ENCODE results near the gene ACD. TPM values are rescaled to one million over a fixed set of nuclear protein-coding genes. Genes with fewer than 3 reads are reported as not detected.

The ACD gene
- total RNA-seq, 1 donor, result 48.7 TPM

- DNase-seq (ENCODE audit: low read depth in 2 of 3, low spot score in 2 of 3), result no peak
These were observed 2.6 kb upstream of the ACD start for GRCh38 chr16:67662653-67663010.

DNA sequence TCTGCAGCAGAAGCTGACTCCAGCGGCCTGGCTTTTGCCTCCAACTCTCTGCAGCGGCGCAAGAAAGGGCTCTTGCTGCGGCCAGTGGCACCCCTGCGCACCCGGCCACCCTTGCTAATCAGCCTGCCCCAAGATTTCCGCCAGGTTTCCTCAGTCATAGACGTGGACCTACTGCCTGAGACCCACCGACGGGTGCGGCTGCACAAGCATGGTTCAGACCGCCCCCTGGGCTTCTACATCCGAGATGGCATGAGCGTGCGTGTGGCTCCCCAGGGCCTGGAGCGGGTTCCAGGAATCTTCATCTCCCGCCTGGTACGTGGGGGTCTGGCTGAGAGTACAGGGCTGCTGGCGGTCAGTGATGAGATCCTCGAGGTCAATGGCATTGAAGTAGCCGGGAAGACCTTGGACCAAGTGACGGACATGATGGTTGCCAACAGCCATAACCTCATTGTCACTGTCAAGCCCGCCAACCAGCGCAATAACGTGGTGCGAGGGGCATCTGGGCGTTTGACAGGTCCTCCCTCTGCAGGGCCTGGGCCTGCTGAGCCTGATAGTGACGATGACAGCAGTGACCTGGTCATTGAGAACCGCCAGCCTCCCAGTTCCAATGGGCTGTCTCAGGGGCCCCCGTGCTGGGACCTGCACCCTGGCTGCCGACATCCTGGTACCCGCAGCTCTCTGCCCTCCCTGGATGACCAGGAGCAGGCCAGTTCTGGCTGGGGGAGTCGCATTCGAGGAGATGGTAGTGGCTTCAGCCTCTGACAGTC is 2.0 kb upstream of the ACD start:
- DNase-seq (ENCODE audit: low read depth in 2 of 3, low spot score in 2 of 3), result no peak

DNA sequence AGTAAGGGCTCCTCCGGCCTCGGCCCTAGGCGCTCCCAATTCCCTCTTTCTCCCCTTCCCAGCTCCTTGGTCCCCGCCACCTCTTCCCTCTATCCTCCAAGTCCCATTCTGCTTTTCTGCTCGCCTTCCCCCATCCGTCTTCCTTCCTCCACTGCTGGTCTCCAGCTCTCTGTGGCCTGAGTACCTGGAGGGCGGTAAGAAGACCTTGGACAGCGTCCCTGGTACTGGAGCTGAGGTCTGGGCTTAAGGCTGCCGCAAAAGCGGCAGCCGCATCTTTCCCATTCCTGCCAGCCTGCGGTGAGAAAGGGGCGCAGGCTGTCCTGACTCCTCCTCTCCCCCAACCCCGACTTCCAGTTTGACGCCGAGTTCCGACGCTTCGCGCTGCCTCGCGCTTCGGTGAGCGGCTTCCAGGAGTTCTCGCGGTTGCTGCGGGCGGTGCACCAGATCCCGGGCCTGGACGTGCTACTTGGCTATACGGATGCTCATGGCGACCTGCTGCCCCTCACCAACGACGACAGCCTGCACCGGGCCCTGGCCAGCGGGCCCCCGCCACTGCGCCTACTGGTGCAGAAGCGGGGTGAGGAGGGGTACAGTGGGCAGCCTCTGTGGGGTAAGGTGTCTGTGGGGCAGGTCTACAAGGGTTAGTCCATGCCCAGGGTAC is 1.2 kb upstream of the ACD start:
- peak in 1 of 3 donors; percentile 51 for DNase-seq (ENCODE audit: low read depth in 2 of 3, low spot score in 2 of 3)

DNA sequence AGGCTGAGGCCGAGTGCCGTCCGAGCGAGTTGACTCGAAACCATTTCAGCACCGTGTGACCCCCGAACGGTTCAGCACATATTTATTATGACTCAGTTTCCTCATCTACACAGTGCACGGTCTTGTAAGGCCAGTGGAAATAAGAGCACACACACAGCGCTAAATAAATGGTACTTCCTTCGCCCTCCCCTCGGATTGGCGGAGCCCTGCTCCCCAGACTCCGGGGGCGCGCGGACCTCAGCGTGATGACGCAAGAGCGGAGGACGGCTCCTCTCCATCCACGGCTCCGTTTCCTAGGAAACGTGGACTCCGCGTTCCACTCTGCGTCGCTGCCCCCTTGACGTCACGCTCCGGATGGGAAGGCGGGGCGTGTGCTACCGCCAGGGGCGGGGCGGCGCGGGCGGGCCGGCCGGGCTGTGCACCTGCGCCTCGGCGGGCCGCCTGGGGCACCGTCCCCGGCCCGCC is 536 bp upstream of the ACD start, which contains the start of gene PARD6A:
Gene PARD6A (plus strand): TSS at position 397 of the 465 bp plus-strand sequence. CDS start 79 bp downstream, outside the sequence.
- peak; percentile 88 to 98 (median 97) for DNase-seq (ENCODE audit: low read depth in 2 of 3, low spot score in 2 of 3)

GRCh38 chr16:67658849-67659674 is 998 bp downstream of the ACD start:
- no peak for DNase-seq (ENCODE audit: low read depth in 2 of 3, low spot score in 2 of 3)

DNA sequence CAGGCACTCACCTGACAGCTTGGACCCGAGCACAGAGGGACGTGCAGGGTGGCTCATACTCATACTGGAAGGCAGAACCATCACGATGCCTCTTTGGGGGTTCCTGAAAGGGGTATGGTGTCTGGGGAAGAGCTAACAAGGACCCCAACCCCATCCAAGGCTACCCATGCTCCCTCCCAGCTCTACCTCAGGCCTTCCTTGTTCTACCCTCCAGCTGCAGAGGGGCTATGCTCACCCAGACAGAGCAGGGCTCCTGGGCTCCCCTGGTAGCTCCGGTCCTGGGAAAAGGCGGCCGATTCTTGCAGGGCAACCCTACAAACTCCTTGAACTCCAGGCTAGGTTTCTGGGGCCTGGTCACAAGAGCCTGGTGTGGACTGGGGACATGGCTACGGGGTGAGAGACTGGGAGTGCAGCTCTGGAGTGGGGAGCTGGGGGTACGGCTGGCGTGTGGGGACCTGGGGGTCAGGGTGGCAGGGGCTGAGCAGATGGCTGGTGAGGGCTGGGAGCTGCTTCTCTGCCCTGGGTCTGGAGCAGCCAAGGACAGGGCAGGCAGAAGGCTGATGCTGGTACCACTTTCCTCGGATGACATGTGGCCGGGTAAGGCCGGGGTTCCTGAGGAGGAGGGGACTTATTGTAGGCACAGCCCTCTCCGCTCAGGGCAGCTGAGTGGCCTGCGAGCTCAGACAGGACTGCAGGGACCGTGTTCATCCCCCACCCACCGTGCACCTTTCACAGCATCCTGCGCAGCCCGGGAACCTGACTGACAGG is 2.1 kb downstream of the ACD start:
- no peak for DNase-seq (ENCODE audit: low read depth in 2 of 3, low spot score in 2 of 3)

- DNase-seq (ENCODE audit: low read depth in 2 of 3, low spot score in 2 of 3), result no peak
These were observed 2.9 kb downstream of the ACD start for GRCh38 chr16:67657017-67657608.

GRCh38 chr16:67656344-67657016 is 3.6 kb downstream of the ACD start:
- no peak for DNase-seq (ENCODE audit: low read depth in 2 of 3, low spot score in 2 of 3)

DNA sequence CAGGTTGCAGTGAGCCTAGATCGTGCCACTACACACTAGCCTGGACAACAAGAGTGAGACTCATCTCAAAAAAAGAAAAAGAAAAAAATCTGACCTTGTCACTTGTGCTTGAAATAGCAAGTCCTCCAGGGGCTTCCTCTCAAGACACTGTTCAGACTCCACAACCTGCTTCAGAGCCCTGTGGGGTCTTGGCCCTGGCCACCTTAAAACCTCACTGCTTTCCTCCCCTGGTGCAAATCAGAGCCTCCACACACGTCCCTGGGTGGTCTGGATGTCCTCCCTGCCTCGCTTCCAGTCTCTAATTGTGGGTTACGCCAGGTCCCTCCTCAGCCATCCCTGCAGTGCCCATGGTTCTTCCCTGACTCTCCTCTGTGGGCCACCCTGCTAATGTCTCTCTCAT is 4.7 kb downstream of the ACD start:
- no peak for DNase-seq (ENCODE audit: low read depth in 2 of 3, low spot score in 2 of 3)

GRCh38 chr16:67654403-67654911 is 5.6 kb downstream of the ACD start:
- no peak for DNase-seq (ENCODE audit: low read depth in 2 of 3, low spot score in 2 of 3)

DNA sequence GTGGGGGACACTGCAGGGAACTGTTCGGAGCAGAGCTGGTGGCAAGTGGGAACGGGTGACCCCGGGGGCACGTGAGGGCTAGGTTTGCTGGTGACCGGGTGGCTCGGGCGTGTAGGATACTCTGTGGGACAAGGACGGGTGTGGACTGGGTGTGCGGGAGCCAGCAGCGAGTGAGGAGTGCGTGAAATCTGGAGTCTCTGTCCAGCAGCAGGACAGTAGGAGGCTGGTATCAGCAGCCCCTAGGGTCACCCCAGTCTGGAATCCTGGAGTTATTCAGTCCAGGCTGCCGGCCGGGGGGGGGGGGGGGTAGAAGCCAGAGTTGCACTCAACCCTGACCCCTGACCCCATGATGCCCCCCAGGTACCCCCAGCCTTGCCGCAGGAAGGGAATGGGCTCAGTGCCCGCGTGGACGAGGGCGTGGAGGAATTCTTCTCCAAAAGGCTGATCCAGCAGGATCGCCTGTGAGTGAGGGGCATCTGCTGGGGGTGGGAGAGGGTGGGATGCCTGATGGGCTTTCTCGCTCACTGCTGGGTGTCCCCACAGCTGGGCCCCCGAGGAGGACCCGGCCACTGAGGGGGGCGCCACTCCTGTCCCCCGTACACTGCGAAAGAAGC is 6.2 kb downstream of the ACD start:
- DNase-seq (ENCODE audit: low read depth in 2 of 3, low spot score in 2 of 3), result no peak

DNA sequence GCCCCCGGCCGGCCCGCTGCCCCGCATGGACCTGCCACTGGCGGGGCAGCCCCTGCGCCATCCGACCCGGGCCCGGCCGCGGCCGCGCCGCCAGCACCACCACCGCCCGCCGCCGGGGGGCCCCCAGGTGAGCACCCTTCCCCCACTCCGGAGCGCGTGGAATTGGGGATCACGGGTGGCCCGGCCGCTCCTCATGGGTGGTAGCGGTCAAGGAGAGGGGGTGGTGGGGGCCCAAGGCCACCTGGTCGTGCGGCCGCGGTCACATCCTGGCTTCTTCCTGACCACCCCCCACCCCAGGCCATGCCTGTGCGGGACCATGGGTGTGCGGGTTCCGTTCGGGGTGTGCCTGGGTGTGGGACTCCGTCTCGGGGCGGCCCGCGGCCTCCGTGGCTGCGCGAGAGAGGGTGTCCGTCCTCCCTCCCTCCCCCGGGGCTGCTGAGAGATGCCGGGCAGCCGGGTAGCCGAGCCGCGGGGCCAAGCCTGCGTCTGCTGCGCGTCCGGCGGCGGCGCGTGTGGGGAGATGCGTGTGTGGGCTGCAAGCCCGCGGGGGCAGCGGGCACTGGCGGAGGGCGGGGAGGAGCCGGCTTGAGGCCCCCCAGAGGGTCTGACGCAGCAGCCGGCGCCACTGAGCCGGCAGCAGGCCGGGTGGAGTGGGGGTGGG is 6.8 kb downstream of the ACD start:
- no peak for DNase-seq (ENCODE audit: low read depth in 2 of 3, low spot score in 2 of 3)

GRCh38 chr16:67652578-67653127 is 7.4 kb downstream of the ACD start:
- no peak for DNase-seq (ENCODE audit: low read depth in 2 of 3, low spot score in 2 of 3)

- no peak for DNase-seq (ENCODE audit: low read depth in 2 of 3, low spot score in 2 of 3)
These were observed 8.2 kb downstream of the ACD start for GRCh38 chr16:67651847-67652246.

- DNase-seq (ENCODE audit: low read depth in 2 of 3, low spot score in 2 of 3), result no peak
These were observed 9.0 kb downstream of the ACD start for GRCh38 chr16:67651039-67651438.

- no peak for DNase-seq (ENCODE audit: low read depth in 2 of 3, low spot score in 2 of 3)
These were observed 10.0 kb downstream of the ACD start for GRCh38 chr16:67650023-67650422.

DNA sequence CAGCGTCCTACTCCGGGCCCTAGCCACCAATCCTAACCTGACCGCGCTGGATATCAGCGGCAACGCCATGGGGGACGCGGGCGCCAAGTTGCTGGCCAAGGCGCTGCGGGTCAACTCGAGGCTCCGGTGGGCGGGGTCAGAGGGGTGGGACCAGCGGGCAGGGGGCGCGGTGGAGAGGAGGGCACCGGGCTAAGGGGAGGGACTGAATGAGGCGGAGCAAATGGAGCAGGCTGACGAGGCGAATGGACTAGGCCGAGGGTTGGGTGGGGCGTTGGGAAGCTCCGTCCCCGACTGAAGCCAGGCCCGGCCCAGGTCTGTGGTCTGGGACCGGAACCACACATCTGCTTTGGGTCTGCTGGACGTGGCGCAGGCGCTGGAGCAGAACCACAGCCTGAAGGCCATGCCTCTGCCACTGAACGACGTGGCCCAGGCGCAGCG is 10.5 kb downstream of the ACD start:
- no peak for DNase-seq (ENCODE audit: low read depth in 2 of 3, low spot score in 2 of 3)

- no peak for DNase-seq (ENCODE audit: low read depth in 2 of 3, low spot score in 2 of 3)
These were observed 11.2 kb downstream of the ACD start for GRCh38 chr16:67648764-67649407.
